Vagina (tissue), 2 donors: Measurements from ENCODE around the gene KRTAP5-3. TPM values are rescaled to one million over a fixed set of nuclear protein-coding genes. Genes with fewer than 3 reads are reported as not detected.

ENCODE experiments used
- DNase-seq, 2 donors: peaks; one replicate each; pipeline ENCODE4 v3.0.0-alpha.2; 2017; ENCODE audit errors: extremely low spot score in 2 of 2
- H3K27ac ChIP-seq: fragments of 200-600 bp; sonication (generic); one replicate; pipeline ENCODE4 v1.5.1; 2019
- H3K27me3 ChIP-seq: fragments of 200-600 bp; sonication (generic); one replicate; pipeline ENCODE4 v1.5.1; 2019
- H3K36me3 ChIP-seq, 2 donors: fragments of 200-600 bp; sonication (generic); one replicate each; pipeline ENCODE4 v1.5.1; 2017 to 2019
- H3K4me1 ChIP-seq: fragments of 200-600 bp; sonication (generic); one replicate; pipeline ENCODE4 v1.5.1; 2019
- H3K4me3 ChIP-seq, 2 donors: fragments of 200-600 bp; sonication (generic); 1 replicate in 1 of 2; 2 replicates in 1 of 2; pipeline ENCODE4 v1.5.1; 2016 to 2019
- H3K9me3 ChIP-seq: fragments of 200-600 bp; sonication (generic); one replicate; pipeline ENCODE4 v1.5.1; 2019
- POLR2A ChIP-seq, 2 donors: fragments of 450-650 bp; IDR thresholded peaks; one replicate each; pipeline ENCODE4 v1.6.1; 2017; ENCODE audit warnings: antibody characterized with exemption in 2 of 2, mild to moderate bottlenecking in 2 of 2, moderate library complexity in 2 of 2
- POLR2AphosphoS5 ChIP-seq, 2 donors: sonication (generic); formaldehyde crosslinking; IDR thresholded peaks; one replicate each; pipeline ENCODE4 v1.9.0; 2017; ENCODE audit warnings: antibody characterized with exemption in 2 of 2, mild to moderate bottlenecking in 2 of 2, low read depth in 1 of 2; ENCODE audit not compliant: insufficient read depth in 1 of 2
- intact Hi-C: fragments of 100-400 bp; cut with DNase I; formaldehyde crosslinking; loops from one replicate; pipeline ENCODE4 v1.15.1; 2023
- total RNA-seq: library from RNA; depleted of rRNA; stranded (reverse); fragments of >200 nt; gene quantifications from one replicate; pipeline ENCODE4 v1.2.3, GENCODE V29; 2016
- TF ChIP-seq, protein P1 (sequence below), 3 experiments: fragments of 450-650 bp in 2 of 3; fragments of 200-600 bp in 1 of 3; sonication (generic) in 1 of 3; IDR thresholded peaks; one replicate each; pipeline ENCODE4 v1.5.1; 2017 to 2019; ENCODE audit warnings: antibody characterized with exemption in 3 of 3, mild to moderate bottlenecking in 2 of 3, moderate library complexity in 2 of 3

KRTAP5-3 gene
- total RNA-seq, 1 donor from 2014 or later = not detected

DNA sequence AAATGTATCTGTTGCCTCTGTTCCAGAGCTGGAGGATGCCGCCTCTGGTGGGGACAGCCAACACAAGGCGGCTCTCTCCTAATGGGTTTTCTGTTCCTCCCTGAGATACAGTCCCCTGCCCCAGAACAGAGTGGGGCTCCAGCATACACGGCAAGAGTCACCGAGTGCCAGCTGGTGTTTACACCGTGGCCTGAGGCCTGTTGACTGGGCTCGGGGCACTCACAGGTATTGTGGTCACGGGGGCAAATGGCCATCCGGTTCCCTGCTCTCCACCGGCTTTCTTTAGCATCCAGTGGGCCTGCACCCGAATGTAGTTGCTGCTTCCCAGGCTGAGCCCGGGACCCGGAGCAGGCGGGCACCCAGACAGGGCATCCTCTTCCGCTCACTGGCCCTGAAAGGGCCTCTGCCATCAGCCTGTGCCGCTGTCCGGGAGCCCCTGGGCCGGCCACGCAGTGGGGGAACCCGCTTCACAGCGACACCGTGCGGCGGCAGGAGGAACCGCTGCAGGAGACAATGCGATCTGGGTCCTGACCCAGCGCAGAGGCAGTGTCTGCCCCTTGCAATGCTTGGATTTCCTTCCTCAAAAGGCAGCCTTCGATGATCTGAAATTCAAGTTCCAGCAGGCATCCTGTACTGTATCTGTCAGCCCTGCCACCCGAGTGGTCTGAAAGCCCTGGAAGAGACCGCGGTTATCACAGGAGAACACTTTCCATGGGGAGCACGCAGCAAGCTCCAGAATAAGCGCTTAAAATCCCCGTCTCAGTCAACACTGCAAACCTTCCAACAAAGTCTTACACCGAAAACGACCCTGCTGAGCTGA, 20.5 kb upstream of the KRTAP5-3 start:
- intact Hi-C loops = no loop called here
- H3K27me3 ChIP-seq = no peaks in the 10 kb centered on the region
- no peaks in the 10 kb centered on the region for H3K36me3 ChIP-seq
- DNase-seq = no peak
- H3K9me3 ChIP-seq = no peaks in the 10 kb centered on the region
- no peak overlapping the region for H3K27ac ChIP-seq
- TF ChIP-seq POLR2A (IDR thresholded peaks at IDR 0.05) = no peak
- TF ChIP-seq, protein P1, sequence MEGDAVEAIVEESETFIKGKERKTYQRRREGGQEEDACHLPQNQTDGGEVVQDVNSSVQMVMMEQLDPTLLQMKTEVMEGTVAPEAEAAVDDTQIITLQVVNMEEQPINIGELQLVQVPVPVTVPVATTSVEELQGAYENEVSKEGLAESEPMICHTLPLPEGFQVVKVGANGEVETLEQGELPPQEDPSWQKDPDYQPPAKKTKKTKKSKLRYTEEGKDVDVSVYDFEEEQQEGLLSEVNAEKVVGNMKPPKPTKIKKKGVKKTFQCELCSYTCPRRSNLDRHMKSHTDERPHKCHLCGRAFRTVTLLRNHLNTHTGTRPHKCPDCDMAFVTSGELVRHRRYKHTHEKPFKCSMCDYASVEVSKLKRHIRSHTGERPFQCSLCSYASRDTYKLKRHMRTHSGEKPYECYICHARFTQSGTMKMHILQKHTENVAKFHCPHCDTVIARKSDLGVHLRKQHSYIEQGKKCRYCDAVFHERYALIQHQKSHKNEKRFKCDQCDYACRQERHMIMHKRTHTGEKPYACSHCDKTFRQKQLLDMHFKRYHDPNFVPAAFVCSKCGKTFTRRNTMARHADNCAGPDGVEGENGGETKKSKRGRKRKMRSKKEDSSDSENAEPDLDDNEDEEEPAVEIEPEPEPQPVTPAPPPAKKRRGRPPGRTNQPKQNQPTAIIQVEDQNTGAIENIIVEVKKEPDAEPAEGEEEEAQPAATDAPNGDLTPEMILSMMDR (IDR thresholded peaks at IDR 0.05) = peak in 1 of 3 experiments; percentile 46
- H3K4me3 ChIP-seq = no peak overlapping the region
- H3K4me1 ChIP-seq = no peaks in the 10 kb centered on the region

DNA sequence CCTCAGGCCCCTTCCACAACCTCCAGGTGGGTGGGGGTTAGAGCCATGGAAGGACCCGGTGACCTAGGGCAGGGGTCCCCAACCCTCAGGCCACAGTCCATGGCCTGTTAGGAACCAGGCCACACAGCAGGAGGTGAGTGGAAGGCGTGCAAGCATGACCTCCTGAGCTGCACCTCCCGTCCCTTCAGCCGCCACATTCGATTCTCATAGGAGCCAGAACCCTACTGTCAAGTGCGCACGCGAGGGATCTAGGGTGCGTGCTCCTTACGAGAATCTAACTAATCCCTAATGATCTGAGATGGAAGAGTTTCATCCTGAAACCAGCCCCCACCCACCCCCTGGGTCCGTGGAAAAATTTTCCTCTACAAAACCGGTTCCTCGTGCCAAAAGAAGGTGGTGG, 17.3 kb upstream of the KRTAP5-3 start:
- H3K4me3 ChIP-seq = no peak overlapping the region
- H3K36me3 ChIP-seq = no peaks in the 10 kb centered on the region
- no peak overlapping the region for H3K27ac ChIP-seq
- H3K9me3 ChIP-seq = no peaks in the 10 kb centered on the region
- no peaks in the 10 kb centered on the region for H3K27me3 ChIP-seq
- TF ChIP-seq POLR2AphosphoS5 (IDR thresholded peaks at IDR 0.05; ENCODE audit: insufficient read depth in 1 of 2, low read depth in 1 of 2) (no peak), POLR2A (IDR thresholded peaks at IDR 0.05) (no peak)
- TF ChIP-seq, protein P1 (IDR thresholded peaks at IDR 0.05) = no peak
- DNase-seq = no peak
- intact Hi-C loops = no loop called here
- H3K4me1 ChIP-seq = no peaks in the 10 kb centered on the region

DNA sequence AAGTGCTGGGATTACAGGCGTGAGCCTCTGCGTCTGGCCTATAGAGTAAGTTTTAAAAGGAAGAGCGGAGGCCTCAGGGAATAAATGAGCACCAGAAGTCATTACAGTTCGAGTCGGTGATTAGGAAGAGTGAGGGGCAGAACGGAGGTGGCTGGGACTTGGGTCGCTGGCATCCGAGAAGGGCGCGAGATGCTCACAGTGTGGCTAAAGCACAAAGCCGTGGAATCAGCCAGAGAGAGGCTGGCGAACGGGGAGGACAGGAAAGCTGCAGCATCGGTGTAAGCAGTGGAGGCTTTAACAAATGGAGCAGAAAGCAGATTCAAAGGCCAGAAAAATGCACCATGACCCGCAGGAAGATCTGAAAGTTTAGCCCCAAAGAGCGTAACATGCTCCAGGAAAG, 16.4 kb upstream of the KRTAP5-3 start:
- no peak overlapping the region for H3K4me3 ChIP-seq
- TF ChIP-seq POLR2AphosphoS5 (IDR thresholded peaks at IDR 0.05; ENCODE audit: insufficient read depth in 1 of 2, low read depth in 1 of 2) = no peak
- no peak for TF ChIP-seq POLR2A (IDR thresholded peaks at IDR 0.05)
- TF ChIP-seq, protein P1 (IDR thresholded peaks at IDR 0.05) = no peak
- H3K27ac ChIP-seq = no peak overlapping the region
- intact Hi-C loops = no loop called here
- H3K36me3 ChIP-seq = no peaks in the 10 kb centered on the region
- no peaks in the 10 kb centered on the region for H3K4me1 ChIP-seq
- no peaks in the 10 kb centered on the region for H3K9me3 ChIP-seq
- no peak for DNase-seq
- no peaks in the 10 kb centered on the region for H3K27me3 ChIP-seq

DNA sequence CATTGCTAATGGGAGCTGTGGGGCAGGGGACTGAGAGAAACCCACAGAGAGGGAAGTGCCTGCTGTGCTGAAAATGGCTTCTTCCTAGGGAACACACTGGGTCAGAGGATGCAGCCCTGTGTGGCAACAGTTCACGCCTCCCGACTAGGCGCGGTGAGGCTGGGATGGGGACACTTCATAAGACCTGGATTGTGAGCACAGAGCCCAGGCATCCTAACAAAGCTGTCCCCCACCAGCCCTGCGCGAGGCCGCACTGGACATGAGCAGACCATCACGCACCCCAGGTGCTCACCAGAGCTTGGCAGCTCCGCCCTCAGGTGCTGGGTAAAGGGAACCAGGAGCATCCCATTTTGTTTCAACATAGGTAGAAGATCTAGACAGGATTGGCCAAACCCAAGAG, 15.5 kb upstream of the KRTAP5-3 start:
- intact Hi-C loops = no loop called here
- Histone ChIP-seq H3K27me3 (no peaks in the 10 kb centered on the region), H3K4me3 (no peak overlapping the region), H3K27ac (no peak overlapping the region), H3K4me1 (no peaks in the 10 kb centered on the region), H3K36me3 (no peaks in the 10 kb centered on the region), H3K9me3 (no peaks in the 10 kb centered on the region)
- no peak for DNase-seq
- TF ChIP-seq, protein P1 (IDR thresholded peaks at IDR 0.05) = no peak
- TF ChIP-seq POLR2AphosphoS5 (IDR thresholded peaks at IDR 0.05; ENCODE audit: insufficient read depth in 1 of 2, low read depth in 1 of 2) (no peak), POLR2A (IDR thresholded peaks at IDR 0.05) (no peak)

DNA sequence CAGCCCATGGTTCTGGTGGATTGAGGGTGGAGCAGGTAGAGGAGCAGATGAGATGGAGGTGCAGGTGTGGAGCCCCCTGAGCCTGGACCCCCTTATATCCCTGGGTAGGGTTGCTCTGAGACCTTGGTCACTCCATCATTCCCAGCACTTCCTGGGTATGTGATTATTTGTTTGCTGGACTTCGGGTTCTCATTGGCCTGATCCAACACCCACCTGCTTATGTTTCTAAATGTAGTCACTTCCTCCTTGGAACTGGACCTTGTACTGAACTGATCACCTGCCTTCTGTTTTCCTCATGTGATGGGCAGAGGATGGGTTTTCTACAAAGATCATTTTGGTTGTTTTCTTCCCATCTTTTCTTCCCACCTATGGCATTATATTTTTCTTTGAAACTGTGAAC, 13.8 kb upstream of the KRTAP5-3 start, which contains the start of gene KRTAP5-4:
KRTAP5-4 (minus strand) TSS at position 53 of the 400 bp plus-strand sequence; CDS start at position 8, 45 bp downstream.
- no peaks in the 10 kb centered on the region for H3K27me3 ChIP-seq
- intact Hi-C loops = no loop called here
- no peaks in the 10 kb centered on the region for H3K36me3 ChIP-seq
- no peaks in the 10 kb centered on the region for H3K9me3 ChIP-seq
- H3K4me1 ChIP-seq = no peaks in the 10 kb centered on the region
- no peak within 1 kb of the TSS for H3K4me3 ChIP-seq
- TF ChIP-seq, protein P1 (IDR thresholded peaks at IDR 0.05) = no peak
- TF ChIP-seq POLR2A (IDR thresholded peaks at IDR 0.05) (no peak), POLR2AphosphoS5 (IDR thresholded peaks at IDR 0.05; ENCODE audit: insufficient read depth in 1 of 2, low read depth in 1 of 2) (no peak)
- H3K27ac ChIP-seq = no peak within 1 kb of the TSS
- DNase-seq = no peak
